DMS53 (cell line): Measurements from ENCODE around the gene SSC5D.
A peak's percentile ranks its signal among the peaks of the same experiment; 100 is the strongest.

Experiments used
- DNase-seq: peaks from one replicate; lab custom pipeline; 2025; lab: John Stamatoyannopoulos, UW

The SSC5D gene

GRCh38 chr19:55473225-55474012 lies 14.8 kb upstream of the SSC5D start:
- no peak for DNase-seq

DNA sequence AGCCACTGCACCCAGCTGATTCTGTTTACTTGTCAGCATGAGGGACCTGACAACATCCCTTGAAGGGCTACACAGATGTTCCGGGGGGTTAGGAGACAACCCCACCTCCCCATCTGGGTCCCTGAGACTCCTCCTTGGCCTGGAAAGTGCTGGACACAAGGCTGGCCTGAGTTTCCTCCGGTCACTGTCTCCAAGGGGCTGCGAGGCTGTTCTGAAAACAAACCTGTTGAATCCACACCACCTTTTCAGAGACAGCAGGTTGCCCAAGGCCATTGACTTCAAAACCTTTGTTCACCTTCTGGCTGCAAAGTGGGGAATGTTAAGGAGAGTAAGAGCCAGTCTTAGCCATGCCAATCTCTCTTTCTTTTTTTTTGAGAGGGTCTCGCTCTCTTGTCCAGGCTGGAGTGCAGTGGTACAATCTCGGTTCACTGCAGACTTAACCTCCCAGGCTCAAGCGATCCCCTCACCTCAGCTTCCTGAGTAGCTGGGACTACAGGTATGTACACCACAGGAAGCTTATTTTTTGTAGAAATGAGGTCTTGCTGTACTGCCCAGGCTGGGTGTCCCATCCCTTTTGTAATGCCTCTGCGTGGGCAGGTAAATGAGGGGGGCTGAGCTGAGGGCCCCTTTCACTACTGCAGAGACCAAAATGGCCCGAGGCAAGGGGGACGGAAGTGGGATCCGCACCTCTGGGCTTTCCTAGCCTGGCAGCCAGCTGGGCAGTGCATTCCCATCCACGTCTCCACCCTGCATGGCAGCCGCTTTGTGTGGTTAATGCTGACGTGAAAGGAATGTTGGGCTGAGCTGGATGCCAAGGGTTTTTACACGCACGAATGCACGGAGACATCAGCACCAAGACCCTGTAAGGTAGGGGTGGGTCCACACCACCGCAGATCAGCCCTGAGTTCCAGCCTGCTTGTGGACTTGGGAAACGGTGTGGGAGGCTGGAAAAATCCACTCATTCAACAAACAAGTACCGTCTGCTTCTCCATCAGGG lies 13.7 kb upstream of the SSC5D start:
- DNase-seq, result no peak

DNA sequence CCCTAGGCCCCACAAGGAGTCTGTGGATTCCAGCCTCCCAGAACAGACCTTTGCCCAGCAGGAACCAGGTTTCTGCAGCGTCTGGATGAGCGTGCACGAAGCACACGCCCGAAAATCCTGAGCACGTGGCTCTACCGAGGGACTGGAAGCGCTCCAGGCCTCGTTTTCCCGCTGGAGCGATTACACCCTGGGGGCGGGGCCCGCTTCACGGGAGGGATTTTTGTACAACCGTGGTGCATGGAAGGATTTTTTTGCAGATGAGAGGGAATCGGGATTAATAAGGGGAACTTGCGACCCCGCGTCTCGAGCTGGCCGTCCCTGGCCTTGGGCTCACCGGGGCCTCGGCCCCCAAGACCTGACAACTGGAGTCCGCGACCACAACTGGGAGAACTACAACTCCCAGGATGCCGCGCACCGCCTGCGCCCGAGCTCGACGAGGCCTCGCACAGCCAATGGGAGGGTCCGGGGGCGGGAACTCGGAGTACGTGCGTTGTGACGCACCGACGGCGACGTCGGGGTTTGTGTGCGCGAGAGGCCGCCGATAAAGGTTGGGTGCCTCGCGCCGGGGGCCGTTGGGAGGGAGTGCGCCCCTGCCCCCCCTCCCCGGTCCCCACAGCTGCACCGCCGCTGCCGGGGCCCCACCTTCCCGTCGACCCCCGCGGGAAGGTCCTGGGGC lies 12.0 kb upstream of the SSC5D start, which contains the start of gene ZNF628:
Gene ZNF628 (plus strand): TSS at position 518 of the 676 bp plus-strand sequence. CDS start 3,294 bp downstream, outside the sequence.
- peak; percentile 99 for DNase-seq

GRCh38 chr19:55477905-55478304 lies 10.3 kb upstream of the SSC5D start:
- DNase-seq, result no peak

GRCh38 chr19:55478364-55478763 lies 9.9 kb upstream of the SSC5D start:
- DNase-seq, result no peak

DNA sequence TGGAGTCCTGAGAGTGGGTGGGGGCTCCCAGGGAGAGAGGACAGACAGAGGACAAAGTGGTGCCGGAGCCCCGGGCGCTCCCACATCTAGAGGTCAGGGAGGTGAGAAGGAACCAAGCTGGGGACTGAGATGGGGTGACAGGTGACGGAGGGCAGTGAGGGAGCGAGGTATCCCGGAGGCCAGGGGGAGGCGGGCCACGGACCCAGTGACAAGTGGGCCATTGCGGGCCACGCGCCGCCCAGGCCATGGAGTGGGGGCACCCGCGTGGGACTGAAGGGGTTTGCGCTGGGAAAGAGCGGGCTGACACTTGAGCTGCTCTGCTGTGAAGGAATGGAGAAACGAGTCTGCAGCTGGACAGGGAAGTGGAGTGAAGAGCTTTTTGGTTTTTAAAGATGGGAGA lies 9.2 kb upstream of the SSC5D start:
- no peak for DNase-seq

- DNase-seq, result no peak
Measured at GRCh38 chr19:55479451-55480230, 8.6 kb upstream of the SSC5D start.

- no peak for DNase-seq
Measured at GRCh38 chr19:55481148-55481793, 7.0 kb upstream of the SSC5D start.

DNA sequence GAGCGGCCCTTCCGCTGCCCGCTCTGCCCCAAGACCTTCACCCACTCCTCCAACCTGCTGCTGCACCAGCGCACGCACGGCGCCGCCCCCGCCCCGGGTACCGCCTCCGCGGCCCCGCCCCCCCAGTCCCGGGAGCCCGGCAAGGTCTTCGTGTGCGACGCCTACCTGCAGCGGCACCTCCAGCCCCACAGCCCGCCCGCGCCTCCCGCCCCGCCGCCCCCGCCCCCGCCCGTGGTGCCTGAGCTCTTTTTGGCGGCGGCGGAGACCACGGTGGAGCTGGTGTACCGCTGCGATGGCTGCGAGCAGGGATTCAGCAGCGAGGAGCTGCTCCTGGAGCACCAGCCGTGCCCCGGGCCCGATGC lies 6.5 kb upstream of the SSC5D start:
- DNase-seq, result no peak

GRCh38 chr19:55482156-55482961 lies 5.9 kb upstream of the SSC5D start:
- DNase-seq, result no peak

DNA sequence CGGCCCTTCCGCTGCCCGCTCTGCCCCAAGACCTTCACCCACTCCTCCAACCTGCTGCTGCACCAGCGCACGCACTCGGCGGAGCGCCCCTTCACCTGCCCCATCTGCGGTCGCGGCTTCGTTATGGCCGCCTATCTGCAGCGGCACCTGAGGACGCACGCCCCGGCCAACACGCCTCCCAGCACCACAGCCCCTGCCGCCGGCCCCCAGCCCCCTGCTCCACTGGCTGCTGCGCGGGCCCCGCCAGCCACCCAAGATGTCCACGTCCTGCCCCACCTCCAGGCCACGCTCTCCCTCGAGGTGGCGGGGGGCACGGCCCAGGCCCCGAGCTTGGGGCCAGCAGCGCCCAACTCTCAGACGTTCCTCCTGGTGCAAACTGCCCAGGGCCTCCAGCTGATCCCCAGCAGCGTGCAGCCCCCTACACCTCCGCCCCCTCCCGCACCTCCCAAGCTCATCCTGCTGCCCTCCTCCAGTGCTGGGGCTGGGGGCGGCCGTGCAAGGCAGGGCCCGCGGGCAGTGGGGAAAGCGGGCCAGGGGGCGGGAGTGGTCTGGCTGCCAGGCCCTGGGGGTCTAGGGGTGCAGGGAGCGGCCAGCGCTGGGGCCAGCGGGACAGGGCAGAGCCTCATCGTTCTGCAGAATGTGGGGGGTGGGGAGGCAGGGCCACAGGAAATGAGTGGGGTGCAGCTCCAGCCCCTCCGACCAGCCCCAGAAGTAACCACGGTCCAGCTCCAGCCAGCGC lies 5.1 kb upstream of the SSC5D start:
- DNase-seq, result no peak

GRCh38 chr19:55483706-55484592 lies 4.3 kb upstream of the SSC5D start:
- no peak for DNase-seq

DNA sequence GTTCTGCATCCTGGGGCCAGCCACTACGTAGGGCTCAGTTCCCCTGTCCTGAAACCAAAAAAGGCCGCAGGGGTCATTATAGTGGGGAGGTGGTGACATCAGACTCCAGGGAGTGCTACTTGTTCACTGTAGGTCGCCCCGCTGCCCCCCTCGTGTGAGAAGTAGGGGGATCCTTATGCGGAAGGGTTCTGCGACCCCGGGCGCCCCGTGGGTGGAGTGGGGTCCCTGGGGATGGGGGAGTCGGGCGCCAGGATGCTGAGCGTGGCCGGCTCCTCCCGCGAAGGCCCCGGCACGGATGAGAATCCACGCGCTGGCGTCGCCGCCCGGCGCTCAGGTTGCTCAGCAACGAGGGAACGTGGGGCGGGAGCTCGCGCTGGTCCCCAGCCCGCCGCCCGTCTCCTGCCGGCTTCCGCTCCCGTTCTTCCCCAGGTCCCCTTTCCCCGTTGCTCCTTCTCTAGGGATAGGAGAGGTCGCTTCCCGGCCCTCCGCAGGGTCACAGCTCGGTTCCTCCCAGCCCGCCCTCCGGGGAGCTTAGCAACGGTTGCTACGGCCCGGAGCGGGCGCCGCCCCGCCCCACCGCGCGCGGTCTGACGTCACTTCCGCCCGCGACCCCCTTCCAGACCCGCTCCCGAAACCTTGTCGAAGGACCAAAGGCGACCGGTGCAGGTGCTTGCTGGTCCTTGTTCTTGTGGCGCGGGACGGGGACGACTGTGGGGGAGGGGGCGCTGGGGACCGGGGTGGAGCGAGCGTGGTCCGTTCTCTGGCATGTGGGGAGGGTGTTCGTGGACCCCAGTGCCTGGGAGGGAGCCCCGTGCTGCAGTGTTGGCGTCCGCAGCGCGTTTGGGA lies 3.4 kb upstream of the SSC5D start, which contains the start of gene NAT14:
Gene NAT14 (plus strand): TSS at position 596 of the 846 bp plus-strand sequence. CDS start 521 bp downstream, outside the sequence.
- DNase-seq, result peak; percentile 87

- DNase-seq, result peak; percentile 44
Measured at GRCh38 chr19:55485439-55486011, 2.7 kb upstream of the SSC5D start.

DNA sequence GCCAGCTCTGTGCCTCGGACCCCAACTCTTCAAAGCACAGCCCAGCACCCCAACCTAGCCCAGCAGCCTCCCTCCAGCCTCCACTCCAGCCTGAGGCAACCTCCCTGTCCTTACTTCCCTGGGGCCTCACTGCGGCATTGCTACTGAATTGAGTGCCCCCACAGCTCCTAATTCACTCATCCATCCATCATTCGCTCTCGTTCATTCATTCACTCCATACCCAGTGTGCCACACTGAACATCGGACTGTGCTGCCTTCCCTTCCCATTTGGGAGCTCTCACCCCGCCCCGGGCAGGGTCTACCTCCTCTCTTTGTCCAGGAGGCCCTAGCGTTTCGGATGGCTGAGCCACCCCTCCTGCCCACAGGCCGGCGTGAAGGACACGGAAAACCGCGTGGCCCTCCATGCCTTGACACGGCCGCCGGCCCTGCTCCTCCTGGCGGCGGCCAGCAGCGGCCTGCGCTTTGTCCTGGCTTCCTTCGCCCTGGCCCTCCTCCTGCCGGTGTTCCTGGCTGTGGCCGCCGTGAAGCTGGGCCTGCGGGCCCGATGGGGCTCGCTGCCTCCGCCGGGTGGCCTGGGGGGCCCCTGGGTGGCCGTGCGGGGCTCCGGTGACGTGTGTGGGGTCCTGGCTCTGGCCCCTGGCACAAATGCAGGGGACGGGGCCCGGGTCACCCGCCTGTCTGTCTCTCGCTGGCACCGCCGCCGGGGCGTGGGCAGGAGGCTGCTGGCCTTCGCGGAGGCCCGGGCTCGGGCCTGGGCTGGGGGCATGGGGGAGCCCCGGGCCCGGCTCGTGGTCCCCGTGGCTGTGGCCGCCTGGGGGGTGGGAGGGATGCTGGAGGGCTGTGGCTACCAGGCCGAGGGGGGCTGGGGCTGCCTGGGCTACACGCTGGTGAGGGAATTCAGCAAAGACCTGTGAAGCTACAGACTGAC lies 1.9 kb upstream of the SSC5D start:
- DNase-seq, result peak; percentile 70
